SK-N-SH treated with all-trans-retinoic acid at 6 μM for 48 hours (cell line): ENCODE results near the gene CNGB1.
A peak's percentile ranks its signal among the peaks of the same experiment; 100 is the strongest.

Experiments used
- ATAC-seq: fragments of 200-7000 bp; cut with Tn5 transposase; 3 replicates; pipeline ENCODE4 v1.9.1; 2020; ENCODE audit warnings: mild to moderate bottlenecking, moderate library complexity
- BACH2 ChIP-seq: fragments of 250-450 bp; sonication (Bioruptor Pico); IDR thresholded peaks from 2 replicates; pipeline ENCODE4 v1.9.0; 2021; ENCODE audit warnings: mild to moderate bottlenecking, borderline replicate concordance
- CREB5 ChIP-seq: fragments of 250-450 bp; sonication (Bioruptor Pico); IDR thresholded peaks from 2 replicates; pipeline ENCODE4 v1.5.1; 2020; ENCODE audit warnings: low read depth, mild to moderate bottlenecking, moderate library complexity
- CSDC2 ChIP-seq: fragments of 250-450 bp; sonication (Bioruptor Pico); IDR thresholded peaks from 2 replicates; pipeline ENCODE4 v1.5.0; 2020; ENCODE audit warnings: mild to moderate bottlenecking, moderate library complexity
- ESRRG ChIP-seq: fragments of 250-450 bp; sonication (Bioruptor Pico); IDR thresholded peaks from 2 replicates; pipeline ENCODE4 v1.6.1; 2021; ENCODE audit warnings: mild to moderate bottlenecking
- GLIS3 ChIP-seq: fragments of 250-450 bp; sonication (Bioruptor Pico); IDR thresholded peaks from 2 replicates; pipeline ENCODE4 v1.5.0; 2020; ENCODE audit warnings: mild to moderate bottlenecking, moderate library complexity
- ISL1 ChIP-seq: fragments of 250-450 bp; sonication (Bioruptor Pico); IDR thresholded peaks from 2 replicates; pipeline ENCODE4 v2.1.2; 2022; ENCODE audit warnings: mild to moderate bottlenecking, moderate library complexity
- OSR1 ChIP-seq: fragments of 250-450 bp; sonication (Bioruptor Pico); IDR thresholded peaks from 2 replicates; pipeline ENCODE4 v1.8.0; 2022; ENCODE audit warnings: moderate library complexity, mild to moderate bottlenecking, inconsistent platforms
- PATZ1 ChIP-seq: fragments of 250-450 bp; sonication (Bioruptor Pico); IDR thresholded peaks from 2 replicates; pipeline ENCODE4 v1.8.0; 2020; ENCODE audit warnings: mild to moderate bottlenecking, moderate library complexity, borderline replicate concordance
- POU6F1 ChIP-seq: fragments of 250-450 bp; sonication (Bioruptor Pico); IDR thresholded peaks from 2 replicates; pipeline ENCODE4 v1.8.0; 2021; ENCODE audit warnings: low read depth, mild to moderate bottlenecking, moderate library complexity, borderline replicate concordance
- PPARA ChIP-seq: fragments of 250-450 bp; sonication (Bioruptor Pico); IDR thresholded peaks from 2 replicates; pipeline ENCODE4 v1.5.0; 2020; ENCODE audit warnings: mild to moderate bottlenecking, borderline replicate concordance
- RARB ChIP-seq: fragments of 250-450 bp; sonication (Bioruptor Pico); IDR thresholded peaks from 2 replicates; pipeline ENCODE4 v1.8.0; 2021; ENCODE audit warnings: mild to moderate bottlenecking, moderate library complexity
- SNAI2 ChIP-seq: fragments of 250-450 bp; sonication (Bioruptor Pico); IDR thresholded peaks from 2 replicates; pipeline ENCODE4 v1.5.0; 2020; ENCODE audit warnings: mild to moderate bottlenecking, moderate library complexity
- TCF4 ChIP-seq: fragments of 250-450 bp; sonication (Bioruptor Pico); IDR thresholded peaks from 2 replicates; pipeline ENCODE4 v1.8.0; 2021; ENCODE audit warnings: mild to moderate bottlenecking, moderate library complexity, borderline replicate concordance
- TOX ChIP-seq: fragments of 250-450 bp; sonication (Bioruptor Pico); IDR thresholded peaks from 2 replicates; pipeline ENCODE4 v1.8.0; 2021; ENCODE audit warnings: mild to moderate bottlenecking, moderate library complexity, borderline replicate concordance
- TSHZ2 ChIP-seq: fragments of 250-450 bp; sonication (Bioruptor Pico); IDR thresholded peaks from 2 replicates; pipeline ENCODE4 v1.5.0; 2020; ENCODE audit warnings: mild to moderate bottlenecking, moderate library complexity
- ZC3H10 ChIP-seq: fragments of 250-450 bp; sonication (Bioruptor Pico); IDR thresholded peaks from 2 replicates; pipeline ENCODE4 v1.5.1; 2021; ENCODE audit warnings: mild to moderate bottlenecking, moderate library complexity
- ZFP3 ChIP-seq: fragments of 250-450 bp; sonication (Bioruptor Pico); IDR thresholded peaks from 2 replicates; pipeline ENCODE4 v1.5.0; 2020; ENCODE audit warnings: mild to moderate bottlenecking, moderate library complexity
- ZFP30 ChIP-seq: fragments of 450-650 bp; formaldehyde crosslinking; IDR thresholded peaks from 2 replicates; pipeline ENCODE4 v1.5.0; 2022; ENCODE audit warnings: mild to moderate bottlenecking, moderate library complexity
- ZNF565 ChIP-seq: fragments of 450-650 bp; formaldehyde crosslinking; conservative IDR thresholded peaks from 2 replicates; pipeline ENCODE4 v1.5.0; 2020; ENCODE audit warnings: low read depth, mild to moderate bottlenecking, moderate library complexity
- ZNF70 ChIP-seq: fragments of 450-650 bp; formaldehyde crosslinking; IDR thresholded peaks from 2 replicates; pipeline ENCODE4 v1.5.0; 2020; ENCODE audit warnings: mild to moderate bottlenecking, moderate library complexity
- ZNF8 ChIP-seq: fragments of 450-650 bp; formaldehyde crosslinking; IDR thresholded peaks from 2 replicates; pipeline ENCODE4 v1.5.0; 2020; ENCODE audit warnings: mild to moderate bottlenecking, moderate library complexity

Gene CNGB1

GRCh38 chr16:57908409-57908987, 62.4 kb downstream of the CNGB1 start:
- TF ChIP-seq TCF4 (no peak), BACH2 (CRISPR knock-in tag) (no peak), PPARA (no peak)
- ATAC-seq = no peak

- peak; percentile 36 for ATAC-seq
- no peak for TF ChIP-seq CREB5 (CRISPR knock-in tag)
- TF ChIP-seq ZFP3 (CRISPR knock-in tag) = no peak
- TF ChIP-seq BACH2 (CRISPR knock-in tag) = no peak
- no peak for TF ChIP-seq ISL1
- no peak for TF ChIP-seq POU6F1 (CRISPR knock-in tag)
- TF ChIP-seq TSHZ2 (CRISPR knock-in tag) = no peak
- TF ChIP-seq TOX (CRISPR knock-in tag) = no peak
- TF ChIP-seq GLIS3 (CRISPR knock-in tag) = no peak
- TF ChIP-seq PPARA = no peak
- no peak for TF ChIP-seq CSDC2 (CRISPR knock-in tag)
- no peak for TF ChIP-seq ZNF565 (CRISPR knock-in tag)
- TF ChIP-seq SNAI2 = no peak
- no peak for TF ChIP-seq ESRRG (CRISPR knock-in tag)
- no peak for TF ChIP-seq OSR1 (CRISPR knock-in tag)
- no peak for TF ChIP-seq TCF4
- no peak for TF ChIP-seq RARB (CRISPR knock-in tag)
- TF ChIP-seq ZNF8 (CRISPR knock-in tag) = no peak
- no peak for TF ChIP-seq ZC3H10 (CRISPR knock-in tag)
- no peak for TF ChIP-seq ZNF70 (CRISPR knock-in tag)
- TF ChIP-seq ZFP30 (CRISPR knock-in tag) = no peak
- TF ChIP-seq, all 23 proteins: peak for 0
Measured at GRCh38 chr16:57906382-57907316, 64.3 kb downstream of the CNGB1 start.

- ATAC-seq = no peak
- TF ChIP-seq PATZ1 = no peak
- TF ChIP-seq ESRRG (CRISPR knock-in tag) = no peak
- TF ChIP-seq ZFP30 (CRISPR knock-in tag) = no peak
- TF ChIP-seq PPARA = no peak
- TF ChIP-seq CREB5 (CRISPR knock-in tag) = no peak
- TF ChIP-seq ZNF565 (CRISPR knock-in tag) = no peak
- TF ChIP-seq TOX (CRISPR knock-in tag) = no peak
Measured at GRCh38 chr16:57904101-57904500, 66.8 kb downstream of the CNGB1 start.
